Breast epithelium (tissue), 4 donors: ENCODE measurements around the gene ZC3H7B. TPM values are rescaled to one million over a fixed set of nuclear protein-coding genes. Genes with fewer than 3 reads are reported as not detected.
"Not testable (repeated sequence)": the region's sequence is repeated elsewhere in the genome, so short reads cannot be mapped to it uniquely, and the experiment has no call there.

Experiments used
- DNase-seq, 2 donors: peaks; one replicate each; pipeline ENCODE4 v3.0.0-alpha.2; 2019; ENCODE audit warnings: low spot score in 2 of 2
- H3K27ac ChIP-seq, 2 donors: fragments of 200-600 bp; sonication (generic) in 1 of 2; one replicate each; pipeline ENCODE4 v1.5.1; 2016 to 2019; ENCODE audit warnings: mild to moderate bottlenecking in 1 of 2
- H3K27me3 ChIP-seq, 2 donors: fragments of 200-600 bp; sonication (generic) in 1 of 2; one replicate each; pipeline versions ENCODE4 v1.5.1 to v1.6.0; 2017 to 2019; ENCODE audit warnings: control low read depth in 1 of 2, mild to moderate bottlenecking in 1 of 2
- H3K36me3 ChIP-seq: fragments of 200-600 bp; one replicate; pipeline ENCODE4 v1.5.1; 2019
- H3K4me1 ChIP-seq, 2 donors: fragments of 200-600 bp; sonication (generic); one replicate each; pipeline ENCODE4 v1.5.1; 2016 to 2019; ENCODE audit warnings: control low read depth in 1 of 2
- H3K4me3 ChIP-seq, 3 donors: fragments of 200-600 bp; sonication (generic); 1 replicate in 2 of 3; 2 replicates in 1 of 3; pipeline ENCODE4 v1.5.1; 2016 to 2019; ENCODE audit warnings: mild to moderate bottlenecking in 3 of 3, moderate library complexity in 2 of 3
- H3K9me3 ChIP-seq, 2 donors: fragments of 200-600 bp; sonication (generic) in 1 of 2; one replicate each; pipeline ENCODE4 v1.5.1; 2016 to 2019; ENCODE audit warnings: control low read depth in 1 of 2
- POLR2A ChIP-seq: fragments of 450-650 bp; IDR thresholded peaks from one replicate; pipeline ENCODE4 v1.6.1; 2016; ENCODE audit warnings: antibody characterized with exemption, mild to moderate bottlenecking, moderate library complexity
- POLR2AphosphoS5 ChIP-seq, 3 donors: sonication (generic); formaldehyde crosslinking; IDR thresholded peaks; one replicate each; pipeline ENCODE4 v1.6.1; 2017; ENCODE audit warnings: antibody characterized with exemption in 3 of 3
- intact Hi-C: fragments of 100-400 bp; cut with DNase I; formaldehyde crosslinking; loops from one replicate; pipeline ENCODE4 v1.15.1; 2023; ENCODE audit warnings: low total_unique reads
- total RNA-seq, 3 donors: library from RNA; depleted of rRNA; stranded (reverse); fragments of >200 nt; gene quantifications; one replicate each; pipeline ENCODE4 v1.1.0, GENCODE V29; 2016
- TF ChIP-seq, protein P1 (sequence below), 3 donors: fragments of 450-650 bp; IDR thresholded peaks; one replicate each; pipeline ENCODE4 v1.5.1; 2016 to 2017; ENCODE audit warnings: antibody characterized with exemption in 3 of 3, mild to moderate bottlenecking in 3 of 3, moderate library complexity in 3 of 3

The ZC3H7B gene
- total RNA-seq, 3 donors from 2014 or later, result 24.0 to 33.1 (median 32.2) TPM

DNA sequence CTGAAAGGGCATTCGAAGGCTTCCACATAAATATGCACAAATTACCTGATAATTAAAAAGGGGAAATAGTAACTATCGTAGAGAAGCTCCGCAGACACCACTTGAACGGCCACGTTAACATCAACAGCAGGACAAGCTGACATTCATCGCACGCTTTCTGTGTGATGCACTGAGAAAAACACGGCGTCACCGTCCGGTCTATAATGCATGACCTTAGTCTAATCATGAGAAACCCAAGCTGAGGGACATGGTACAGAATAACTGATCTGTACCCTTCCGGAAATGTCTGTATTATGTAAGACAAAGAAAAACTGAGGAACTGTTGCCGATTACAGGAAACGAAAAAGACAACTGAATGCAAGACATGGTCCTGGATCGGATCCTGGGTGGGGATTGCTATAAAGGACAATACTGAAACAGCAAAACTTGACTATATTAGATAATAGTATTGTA lies 14.7 kb upstream of the ZC3H7B start:
- Histone ChIP-seq H3K4me1 (peaks cover 0 to 4% of the 10 kb centered on the region in 2 donors), H3K4me3 (peak overlapping the region; percentile 87 to 98 (median 98)), H3K36me3 (no peaks in the 10 kb centered on the region), H3K27ac (peak overlapping the region; percentile 78 to 90), H3K9me3 (no peaks in the 10 kb centered on the region), H3K27me3 (no peaks in the 10 kb centered on the region)
- peak in 1 of 3 donors; percentile 52 for TF ChIP-seq POLR2AphosphoS5 (IDR thresholded peaks at IDR 0.05)
- TF ChIP-seq, protein P1, sequence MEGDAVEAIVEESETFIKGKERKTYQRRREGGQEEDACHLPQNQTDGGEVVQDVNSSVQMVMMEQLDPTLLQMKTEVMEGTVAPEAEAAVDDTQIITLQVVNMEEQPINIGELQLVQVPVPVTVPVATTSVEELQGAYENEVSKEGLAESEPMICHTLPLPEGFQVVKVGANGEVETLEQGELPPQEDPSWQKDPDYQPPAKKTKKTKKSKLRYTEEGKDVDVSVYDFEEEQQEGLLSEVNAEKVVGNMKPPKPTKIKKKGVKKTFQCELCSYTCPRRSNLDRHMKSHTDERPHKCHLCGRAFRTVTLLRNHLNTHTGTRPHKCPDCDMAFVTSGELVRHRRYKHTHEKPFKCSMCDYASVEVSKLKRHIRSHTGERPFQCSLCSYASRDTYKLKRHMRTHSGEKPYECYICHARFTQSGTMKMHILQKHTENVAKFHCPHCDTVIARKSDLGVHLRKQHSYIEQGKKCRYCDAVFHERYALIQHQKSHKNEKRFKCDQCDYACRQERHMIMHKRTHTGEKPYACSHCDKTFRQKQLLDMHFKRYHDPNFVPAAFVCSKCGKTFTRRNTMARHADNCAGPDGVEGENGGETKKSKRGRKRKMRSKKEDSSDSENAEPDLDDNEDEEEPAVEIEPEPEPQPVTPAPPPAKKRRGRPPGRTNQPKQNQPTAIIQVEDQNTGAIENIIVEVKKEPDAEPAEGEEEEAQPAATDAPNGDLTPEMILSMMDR (IDR thresholded peaks at IDR 0.05), result no peak
- no peak for DNase-seq
- intact Hi-C loops, result no loop called here

DNA sequence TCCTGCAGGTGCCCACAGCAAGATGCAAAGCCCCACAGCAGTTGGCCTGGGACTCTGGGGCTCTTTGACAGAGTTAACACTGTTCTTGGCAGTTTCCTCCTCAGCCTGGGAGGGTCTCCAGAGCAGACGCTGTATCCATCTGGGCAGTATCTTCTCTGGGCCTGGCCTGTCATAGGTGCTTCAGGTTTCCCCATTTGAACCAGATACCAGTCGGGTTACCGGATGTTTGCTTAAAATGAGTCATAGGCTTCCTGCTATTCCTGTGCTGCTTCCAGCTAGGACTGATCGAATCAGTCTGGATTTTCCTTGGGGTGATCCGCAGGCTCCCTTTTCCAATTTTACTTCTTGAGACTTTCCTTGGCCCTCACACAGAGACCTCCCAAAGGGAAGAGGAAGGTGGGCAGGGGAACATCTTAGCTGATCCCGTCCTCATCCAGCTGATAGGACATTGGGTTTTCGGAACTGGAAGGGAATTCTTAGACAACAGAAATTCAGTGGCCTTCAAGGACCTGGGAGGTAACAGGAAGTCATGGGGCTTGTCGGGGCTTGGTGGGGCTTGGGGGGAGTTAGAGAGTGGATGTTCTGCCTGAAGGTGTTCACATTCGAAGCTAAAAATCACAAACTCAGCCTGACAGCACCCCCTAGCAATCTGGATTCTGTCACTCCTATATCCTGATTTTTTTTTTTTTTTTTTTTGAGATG lies 12.9 kb upstream of the ZC3H7B start:
- H3K4me1 ChIP-seq, result peaks cover 0 to 4% of the 10 kb centered on the region in 2 donors
- peak in 1 of 3 donors; percentile 21 for TF ChIP-seq POLR2AphosphoS5 (IDR thresholded peaks at IDR 0.05)
- TF ChIP-seq, protein P1 (IDR thresholded peaks at IDR 0.05), result no peak
- TF ChIP-seq POLR2A, result no peak
- intact Hi-C loops, result no loop called here

DNA sequence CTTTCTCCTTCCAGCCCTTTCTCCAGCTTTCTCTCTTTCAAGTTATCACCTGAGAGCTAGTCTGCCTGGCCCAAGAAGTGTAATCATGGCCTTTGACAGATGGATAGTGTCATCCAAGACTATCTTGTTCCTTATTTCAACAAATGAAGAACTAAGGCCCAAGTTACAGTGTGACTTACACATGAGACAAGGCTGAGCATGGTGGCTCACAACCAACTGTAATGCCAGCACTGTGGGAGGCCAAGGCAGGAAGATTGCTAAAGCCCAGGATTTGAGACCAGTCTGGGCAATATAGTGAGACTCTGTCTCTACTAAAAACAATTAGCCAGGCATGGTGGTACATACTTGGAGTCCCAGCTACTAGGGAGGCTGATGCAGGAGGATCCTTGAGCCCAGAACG lies 11.7 kb upstream of the ZC3H7B start:
- H3K4me1 ChIP-seq, result peaks cover 0 to 4% of the 10 kb centered on the region in 2 donors
- no peaks in the 10 kb centered on the region for H3K36me3 ChIP-seq
- H3K27me3 ChIP-seq, result no peaks in the 10 kb centered on the region
- TF ChIP-seq POLR2AphosphoS5 (IDR thresholded peaks at IDR 0.05) (no peak), POLR2A (no peak)
- TF ChIP-seq, protein P1 (IDR thresholded peaks at IDR 0.05), result no peak
- peak overlapping the region in 1 of 2 donors; percentile 88 for H3K27ac ChIP-seq
- H3K9me3 ChIP-seq, result no peaks in the 10 kb centered on the region
- no peak overlapping the region for H3K4me3 ChIP-seq
- DNase-seq, result no peak
- intact Hi-C loops, result no loop called here

More for the DNA sequence above, 12.9 kb upstream of the ZC3H7B start:
- Histone ChIP-seq H3K4me3 (no peak overlapping the region), H3K27ac (peak overlapping the region; percentile 86 to 88), H3K9me3 (no peaks in the 10 kb centered on the region), H3K27me3 (no peaks in the 10 kb centered on the region), H3K36me3 (no peaks in the 10 kb centered on the region)
- DNase-seq, result no peak

DNA sequence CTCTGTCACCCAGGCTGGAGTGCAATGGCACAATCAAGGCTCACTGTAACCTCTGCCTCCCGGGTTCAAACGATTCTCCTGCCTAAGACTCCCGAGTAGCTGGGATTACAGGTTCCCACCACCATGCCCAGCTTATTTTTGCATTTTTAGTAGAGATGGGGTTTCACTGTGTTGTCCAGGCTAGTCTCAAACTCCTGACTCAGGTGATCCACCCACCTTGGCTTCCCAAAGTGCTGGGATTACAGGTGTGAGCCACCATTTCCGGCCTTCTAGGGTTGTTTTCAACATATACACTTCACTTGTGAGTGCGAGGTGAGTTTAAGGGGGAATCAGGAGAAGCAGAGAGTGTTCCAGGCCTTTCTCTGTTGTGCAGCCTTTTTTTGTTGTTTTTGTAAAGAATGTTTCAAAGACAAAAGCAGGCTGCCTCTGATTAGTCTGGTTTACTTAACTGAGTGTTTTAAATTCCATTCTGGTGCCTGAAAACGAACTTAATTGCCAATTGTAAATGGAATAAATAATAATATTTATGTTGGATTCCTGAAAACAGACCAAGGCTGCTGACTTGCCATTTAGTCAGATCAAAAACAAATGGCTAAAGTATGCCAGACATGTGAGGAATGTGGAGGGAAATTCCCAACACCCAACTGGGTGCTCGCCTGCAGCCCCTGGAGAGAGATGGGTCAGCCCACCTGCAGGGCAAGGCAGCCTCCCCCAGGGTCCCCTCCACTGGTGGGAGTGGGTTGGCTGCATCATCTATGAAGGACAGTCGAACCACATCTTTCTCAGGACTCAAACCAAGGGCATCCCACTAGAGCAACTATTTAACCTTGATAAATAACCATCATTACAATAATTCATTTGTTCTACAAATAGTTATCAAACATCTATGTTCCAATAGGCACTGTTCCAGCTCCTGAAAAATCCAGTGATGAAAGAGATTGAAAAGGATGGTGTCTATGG lies 10.8 kb upstream of the ZC3H7B start:
- Histone ChIP-seq H3K4me3 (no peak overlapping the region), H3K27ac (peak overlapping the region in 1 of 2 donors; percentile 2), H3K9me3 (no peaks in the 10 kb centered on the region), H3K4me1 (peaks cover 0 to 4% of the 10 kb centered on the region in 2 donors), H3K36me3 (no peaks in the 10 kb centered on the region), H3K27me3 (no peaks in the 10 kb centered on the region)
- DNase-seq, result no peak
- TF ChIP-seq, protein P1 (IDR thresholded peaks at IDR 0.05), result no peak
- TF ChIP-seq POLR2A (no peak), POLR2AphosphoS5 (IDR thresholded peaks at IDR 0.05) (no peak)
- intact Hi-C loops, result no loop called here

DNA sequence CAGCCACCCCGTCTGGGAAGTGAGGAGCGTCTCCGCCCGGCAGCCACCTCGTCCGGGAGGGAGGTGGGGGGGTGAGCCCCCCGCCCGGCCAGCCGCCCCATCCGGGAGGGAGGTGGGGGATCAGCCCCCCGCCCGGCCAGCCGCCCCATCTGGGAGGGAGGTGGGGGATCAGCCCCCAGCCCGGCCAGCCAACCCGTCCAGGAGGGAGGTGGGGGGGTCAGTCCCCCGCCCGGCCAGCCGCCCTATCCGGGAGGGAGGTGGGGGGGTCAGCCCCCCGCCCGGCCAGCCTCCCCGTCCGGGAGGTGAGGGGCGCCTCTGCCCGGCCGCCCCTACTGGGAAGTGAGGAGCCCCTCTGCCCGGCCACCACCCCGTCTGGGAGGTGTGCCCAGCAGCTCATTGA lies 6.5 kb upstream of the ZC3H7B start:
- H3K4me1 ChIP-seq, H3K27me3 ChIP-seq, H3K27ac ChIP-seq, DNase-seq, intact Hi-C loops, H3K36me3 ChIP-seq, H3K9me3 ChIP-seq: not testable (repeated sequence)
- H3K4me3 ChIP-seq, result peak overlapping the region in 2 of 3 donors; percentile 20 to 43
